ENCODE results near the gene BHLHA15.

Gene BHLHA15

GRCh38 chr7:98186452-98187137 lies 24.6 kb upstream of the BHLHA15 start:
- Histone ChIP-seq H3K27ac (ENCODE audit: low read depth, low read length) (no peak overlapping the region), H3K36me3 (ENCODE audit: low read length) (no peaks in the 10 kb centered on the region), H3K4me3 (ENCODE audit: insufficient read depth, low read length, poor library complexity, severe bottlenecking) (no peak overlapping the region), H3F3A (ENCODE audit: insufficient read depth) (no peaks in the 10 kb centered on the region), H3K27me3 (ENCODE audit: low read length) (no peaks in the 10 kb centered on the region), H3K9me2 (replicated peaks; ENCODE audit: insufficient read depth, low read length) (no peaks in the 10 kb centered on the region), H4K20me1 (ENCODE audit: low read depth, low read length) (no peaks in the 10 kb centered on the region), H3K4me2 (ENCODE audit: low read depth, low read length, poor library complexity, severe bottlenecking) (no peak overlapping the region), H3K9ac (ENCODE audit: low read length) (no peak overlapping the region), H3K9me3 (ENCODE audit: insufficient read depth, low read length) (0 out of 2 replicates have a peak, but pooled peaks cover 3% of the 10 kb centered on the region), H3K79me2 (ENCODE audit: insufficient read depth, low read length) (no peaks in the 10 kb centered on the region), H2AFZ (ENCODE audit: low read depth, low read length, severe bottlenecking) (no peak overlapping the region)
- TF ChIP-seq EZH2phosphoT487 (conservative IDR thresholded peaks at IDR 0.05; ENCODE audit: low read length) (no peak), CTCF (IDR thresholded peaks at IDR 0.05; ENCODE audit: insufficient read depth, low read length, poor library complexity, severe bottlenecking) (no peak)

GRCh38 chr7:98187138-98187502 lies 24.1 kb upstream of the BHLHA15 start:
- Histone ChIP-seq H3K36me3 (ENCODE audit: low read length) (no peaks in the 10 kb centered on the region), H3K27ac (ENCODE audit: low read depth, low read length) (no peak overlapping the region), H3K27me3 (ENCODE audit: low read length) (no peaks in the 10 kb centered on the region), H2AFZ (ENCODE audit: low read depth, low read length, severe bottlenecking) (no peak overlapping the region), H3K4me3 (ENCODE audit: insufficient read depth, low read length, poor library complexity, severe bottlenecking) (no peak overlapping the region), H3K9me3 (ENCODE audit: insufficient read depth, low read length) (0 out of 2 replicates have a peak, but pooled peaks cover 3% of the 10 kb centered on the region), H3K9me2 (replicated peaks; ENCODE audit: insufficient read depth, low read length) (no peaks in the 10 kb centered on the region), H3K9ac (ENCODE audit: low read length) (no peak overlapping the region), H3K79me2 (ENCODE audit: insufficient read depth, low read length) (no peaks in the 10 kb centered on the region), H3K4me2 (ENCODE audit: low read depth, low read length, poor library complexity, severe bottlenecking) (no peak overlapping the region), H4K20me1 (ENCODE audit: low read depth, low read length) (no peaks in the 10 kb centered on the region), H3F3A (ENCODE audit: insufficient read depth) (no peaks in the 10 kb centered on the region)
- no peak for TF ChIP-seq CTCF (IDR thresholded peaks at IDR 0.05; ENCODE audit: insufficient read depth, low read length, poor library complexity, severe bottlenecking)
- no peak for TF ChIP-seq EZH2phosphoT487 (conservative IDR thresholded peaks at IDR 0.05; ENCODE audit: low read length)

- Histone ChIP-seq H2AFZ (ENCODE audit: low read depth, low read length, severe bottlenecking) (no peak overlapping the region), H3K79me2 (ENCODE audit: insufficient read depth, low read length) (no peaks in the 10 kb centered on the region), H3K9ac (ENCODE audit: low read length) (no peak overlapping the region), H3K36me3 (ENCODE audit: low read length) (no peaks in the 10 kb centered on the region), H3F3A (ENCODE audit: insufficient read depth) (no peaks in the 10 kb centered on the region), H3K9me3 (ENCODE audit: insufficient read depth, low read length) (0 out of 2 replicates have a peak, but pooled peaks cover 3% of the 10 kb centered on the region), H3K4me2 (ENCODE audit: low read depth, low read length, poor library complexity, severe bottlenecking) (no peak overlapping the region), H3K27me3 (ENCODE audit: low read length) (no peaks in the 10 kb centered on the region), H3K4me3 (ENCODE audit: insufficient read depth, low read length, poor library complexity, severe bottlenecking) (no peak overlapping the region), H3K27ac (ENCODE audit: low read depth, low read length) (no peak overlapping the region), H3K9me2 (replicated peaks; ENCODE audit: insufficient read depth, low read length) (no peaks in the 10 kb centered on the region), H4K20me1 (ENCODE audit: low read depth, low read length) (no peaks in the 10 kb centered on the region)
- TF ChIP-seq CTCF (IDR thresholded peaks at IDR 0.05; ENCODE audit: insufficient read depth, low read length, poor library complexity, severe bottlenecking) (no peak), EZH2phosphoT487 (conservative IDR thresholded peaks at IDR 0.05; ENCODE audit: low read length) (no peak)
Measured at GRCh38 chr7:98189559-98189958, 21.7 kb upstream of the BHLHA15 start.
